NCI-H2196 (cell line): ENCODE results near the gene ATP8B4.

ENCODE experiments used
- DNase-seq: peaks from one replicate; lab custom pipeline; 2025; ENCODE audit not compliant: unreplicated experiment; lab: John Stamatoyannopoulos, UW

Gene ATP8B4

GRCh38 chr15:49827311-49827710, 291.7 kb downstream of the ATP8B4 start:
- DNase-seq, result no peak

GRCh38 chr15:49826640-49827234, 292.3 kb downstream of the ATP8B4 start:
- DNase-seq, result no peak

DNA sequence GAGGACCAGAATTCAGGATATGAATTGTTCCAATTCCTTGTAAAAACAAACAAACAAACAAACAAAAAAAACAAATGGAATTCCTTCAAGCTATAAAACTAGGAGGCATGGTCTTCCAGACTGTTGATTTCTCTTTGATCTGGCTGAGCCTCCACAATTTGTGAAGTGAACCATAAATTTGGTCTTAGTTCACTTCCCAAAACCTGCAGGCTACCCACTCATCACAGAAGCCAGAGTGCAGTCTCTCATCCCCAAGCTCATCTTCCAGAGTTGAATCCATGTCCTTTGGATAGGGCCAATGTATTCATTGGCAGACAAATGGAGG, 294.3 kb downstream of the ATP8B4 start:
- no peak for DNase-seq

GRCh38 chr15:49823987-49824774, 294.9 kb downstream of the ATP8B4 start:
- no peak for DNase-seq

DNA sequence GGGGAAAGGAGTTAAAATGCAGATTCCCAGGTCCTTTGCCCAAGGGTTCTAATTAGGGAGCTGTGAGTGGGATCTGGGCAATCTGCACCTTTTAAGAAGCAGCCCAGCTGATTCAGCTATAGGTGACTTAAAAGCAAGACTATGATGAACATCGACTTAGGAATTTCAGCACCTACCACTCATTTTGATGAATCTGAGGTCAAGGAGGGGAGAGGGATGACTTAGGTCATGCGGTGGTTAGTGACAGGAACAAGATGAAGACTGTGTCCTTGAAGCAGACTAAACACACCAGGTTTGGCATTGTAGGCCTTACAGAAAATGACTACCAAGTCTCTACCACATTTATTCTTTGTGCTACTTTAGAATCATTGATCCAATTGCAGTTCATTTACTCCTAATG, 301.9 kb downstream of the ATP8B4 start:
- DNase-seq, result no peak

DNA sequence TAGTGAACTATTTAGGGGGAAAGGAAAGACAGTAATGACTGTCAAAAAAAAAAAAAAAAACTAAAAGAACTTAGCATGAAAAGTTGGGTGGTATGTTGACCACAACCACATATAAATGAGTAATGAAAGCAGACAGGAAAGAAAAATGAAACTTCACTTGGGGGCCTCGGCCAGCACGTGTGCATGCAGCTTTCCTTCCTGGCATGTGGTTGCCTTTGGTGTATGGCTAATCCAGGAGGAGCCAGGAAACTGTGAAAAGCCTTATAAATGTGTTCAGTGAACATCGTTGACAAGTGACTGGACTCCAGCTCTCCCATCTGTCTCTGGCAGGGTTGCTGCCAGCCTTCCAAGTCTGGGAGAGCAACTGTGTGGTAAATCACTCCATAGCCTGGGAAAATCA, 303.1 kb downstream of the ATP8B4 start:
- DNase-seq, result no peak

- DNase-seq, result no peak
Measured at GRCh38 chr15:49815526-49815925, 303.5 kb downstream of the ATP8B4 start.

GRCh38 chr15:49814709-49815108, 304.3 kb downstream of the ATP8B4 start:
- no peak for DNase-seq

DNA sequence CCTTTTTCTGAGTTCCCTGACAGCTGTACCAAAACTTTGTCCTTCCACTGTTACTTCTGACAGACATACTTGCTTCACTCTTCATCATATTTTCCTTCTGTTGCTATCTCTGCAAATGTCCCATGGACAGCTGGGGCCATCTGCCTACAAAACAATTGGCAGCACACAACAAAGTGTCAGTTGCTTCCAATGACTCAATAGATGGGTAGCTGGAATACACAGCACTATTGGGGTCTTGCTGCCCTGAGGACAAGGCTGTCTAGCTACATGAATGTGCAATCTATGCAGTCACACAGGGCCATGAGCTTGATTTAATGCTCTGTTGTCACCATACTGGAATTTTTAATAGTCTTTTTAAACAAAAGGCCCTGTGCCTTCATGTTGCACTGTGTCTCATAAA, 305.4 kb downstream of the ATP8B4 start:
- DNase-seq, result no peak

- no peak for DNase-seq
Measured at GRCh38 chr15:49810720-49811119, 308.3 kb downstream of the ATP8B4 start.

- no peak for DNase-seq
Measured at GRCh38 chr15:49809894-49810609, 309.0 kb downstream of the ATP8B4 start.

DNA sequence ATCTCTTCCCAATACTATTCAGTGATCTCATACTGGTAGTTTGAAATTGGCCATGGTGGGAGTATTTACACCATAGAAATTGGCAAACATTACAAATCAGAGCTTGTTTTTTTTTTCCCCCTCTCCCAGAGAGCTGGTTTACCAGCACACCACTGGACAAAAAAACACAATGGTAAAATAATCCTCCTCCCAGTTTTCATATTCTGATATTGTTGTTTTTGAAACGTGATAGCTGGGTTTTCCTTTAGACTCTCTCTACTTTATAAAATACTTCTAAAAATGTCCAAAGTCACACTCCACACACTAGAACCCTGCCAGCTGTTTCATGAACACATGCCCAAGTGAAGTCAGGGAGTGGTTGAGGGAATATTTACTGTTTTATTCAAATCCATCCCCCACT, 310.7 kb downstream of the ATP8B4 start:
- no peak for DNase-seq
